Nephron progenitor cell (in vitro differentiated cells): ENCODE measurements around the gene MICU2.

ENCODE experiments used
- DNase-seq: peaks from one replicate; pipeline ENCODE4 v3.0.0; 2021
- H3K27ac Mint-ChIP-seq: 2 replicates; pipeline ENCODE4 v1.8.0; 2021; ENCODE audit warnings: mild to moderate bottlenecking, moderate library complexity, mixed read lengths
- H3K27me3 Mint-ChIP-seq: 2 replicates; pipeline ENCODE4 v1.8.0; 2021; ENCODE audit warnings: mild to moderate bottlenecking, low read depth, mixed read lengths; ENCODE audit not compliant: poor library complexity
- H3K36me3 Mint-ChIP-seq: 2 replicates; pipeline ENCODE4 v1.8.0; 2021; ENCODE audit warnings: low read depth, mixed read lengths
- H3K4me1 Mint-ChIP-seq: 2 replicates; pipeline ENCODE4 v1.8.0; 2021; ENCODE audit warnings: mixed read lengths
- H3K4me3 Mint-ChIP-seq: 2 replicates; pipeline ENCODE4 v1.8.0; 2021; ENCODE audit warnings: mild to moderate bottlenecking, moderate library complexity, mixed read lengths
- H3K9me3 Mint-ChIP-seq: 2 replicates; pipeline ENCODE4 v1.8.0; 2021; ENCODE audit warnings: mild to moderate bottlenecking, moderate library complexity, mixed read lengths
- CTCF ChIP-seq: fragments of 200-600 bp; sonication (generic); IDR thresholded peaks from 2 replicates; pipeline ENCODE4 v1.5.0; 2021; ENCODE audit warnings: antibody characterized with exemption

The MICU2 gene

GRCh38 chr13:21446656-21447055, 157.3 kb downstream of the MICU2 start:
- H3K4me1 Mint-ChIP-seq, result no peaks in the 10 kb centered on the region
- no peaks in the 10 kb centered on the region for H3K27me3 Mint-ChIP-seq
- H3K27ac Mint-ChIP-seq, result no peak overlapping the region
- H3K9me3 Mint-ChIP-seq, result peaks cover 77% of the 10 kb centered on the region
- TF ChIP-seq CTCF, result no peak
- peak overlapping the region; percentile 49 for H3K4me3 Mint-ChIP-seq
- H3K36me3 Mint-ChIP-seq, result peaks cover 82% of the 10 kb centered on the region
- DNase-seq, result no peak

GRCh38 chr13:21445759-21446158, 158.2 kb downstream of the MICU2 start:
- H3K36me3 Mint-ChIP-seq, result peaks cover 82% of the 10 kb centered on the region
- H3K27ac Mint-ChIP-seq, result no peak overlapping the region
- no peak for TF ChIP-seq CTCF
- no peak overlapping the region for H3K4me3 Mint-ChIP-seq
- peaks cover 77% of the 10 kb centered on the region for H3K9me3 Mint-ChIP-seq
- no peaks in the 10 kb centered on the region for H3K4me1 Mint-ChIP-seq
- H3K27me3 Mint-ChIP-seq, result no peaks in the 10 kb centered on the region
- no peak for DNase-seq

- Mint-ChIP-seq H3K4me3 (no peak overlapping the region), H3K27me3 (no peaks in the 10 kb centered on the region), H3K36me3 (peaks cover 88% of the 10 kb centered on the region), H3K27ac (no peak overlapping the region), H3K4me1 (no peaks in the 10 kb centered on the region), H3K9me3 (peaks cover 83% of the 10 kb centered on the region)
- no peak for DNase-seq
- no peak for TF ChIP-seq CTCF
Observed at GRCh38 chr13:21443171-21443570, 160.8 kb downstream of the MICU2 start.
